WTC11 (cell line): ENCODE results near the gene SHISA6. TPM values are rescaled to one million over a fixed set of nuclear protein-coding genes. Genes with fewer than 3 reads are reported as not detected.

Experiments used
- ATAC-seq: fragments of 200-7000 bp; cut with Tn5 transposase; 2 replicates; pipeline ENCODE4 v1.10.0; 2021; ENCODE audit warnings: mild to moderate bottlenecking, moderate library complexity
- CTCF ChIA-PET: fragments of 300-600 bp; sonication (Branson Sonifier 250); formaldehyde crosslinking; loops from one replicate; lab custom pipeline; 2021; ENCODE audit warnings: antibody characterized with exemption; lab: Charles Lee
- POLR2A ChIA-PET: fragments of 350-600 bp; sonication (Branson Sonifier 250); formaldehyde crosslinking; loops from one replicate; lab custom pipeline; 2021; ENCODE audit warnings: antibody characterized with exemption; lab: Charles Lee
- DNase-seq: peaks from one replicate; pipeline ENCODE4 v3.0.0; 2021; ENCODE audit warnings: low spot score
- H3K27ac Mint-ChIP-seq: 2 replicates; pipeline ENCODE4 v1.8.0; 2021; ENCODE audit warnings: mixed read lengths
- H3K27me3 Mint-ChIP-seq: 2 replicates; pipeline ENCODE4 v1.8.0; 2021; ENCODE audit warnings: low read depth, mild to moderate bottlenecking, moderate library complexity, mixed read lengths
- H3K36me3 Mint-ChIP-seq: 2 replicates; pipeline ENCODE4 v1.8.0; 2021; ENCODE audit warnings: mixed read lengths
- H3K4me1 Mint-ChIP-seq: 2 replicates; pipeline ENCODE4 v1.8.0; 2022; ENCODE audit warnings: mixed read lengths
- H3K4me3 Mint-ChIP-seq: 2 replicates; pipeline ENCODE4 v1.8.0; 2021; ENCODE audit warnings: mild to moderate bottlenecking, moderate library complexity, mixed read lengths
- H3K9me3 Mint-ChIP-seq: 2 replicates; pipeline ENCODE4 v1.8.0; 2021; ENCODE audit warnings: mixed read lengths
- AFF4 ChIP-seq: sonication (generic); formaldehyde crosslinking; IDR thresholded peaks from 2 replicates; pipeline ENCODE4 v1.8.1; 2023; ENCODE audit warnings: mild to moderate bottlenecking, missing genetic modification reagents, borderline replicate concordance
- ARID4B ChIP-seq: sonication (generic); formaldehyde crosslinking; IDR thresholded peaks from 2 replicates; pipeline ENCODE4 v1.8.0; 2023; ENCODE audit warnings: missing genetic modification reagents, mild to moderate bottlenecking, borderline replicate concordance
- CREB1 ChIP-seq: sonication (generic); formaldehyde crosslinking; IDR thresholded peaks from 2 replicates; pipeline ENCODE4 v1.8.0; 2023; ENCODE audit warnings: mild to moderate bottlenecking, missing genetic modification reagents
- ELF4 ChIP-seq: sonication (generic); formaldehyde crosslinking; IDR thresholded peaks from 2 replicates; pipeline ENCODE4 v1.8.1; 2022; ENCODE audit warnings: low read depth, mild to moderate bottlenecking, moderate library complexity, missing genetic modification reagents
- ESRRA ChIP-seq: sonication (generic); formaldehyde crosslinking; IDR thresholded peaks from 2 replicates; pipeline ENCODE4 v1.8.1; 2022; ENCODE audit warnings: mild to moderate bottlenecking, missing genetic modification reagents, borderline replicate concordance
- FOXP1 ChIP-seq: sonication (generic); formaldehyde crosslinking; IDR thresholded peaks from 2 replicates; pipeline ENCODE4 v1.8.0; 2022; ENCODE audit warnings: missing genetic modification reagents, mild to moderate bottlenecking, moderate library complexity, borderline replicate concordance
- NR3C1 ChIP-seq: sonication (generic); formaldehyde crosslinking; conservative IDR thresholded peaks from 2 replicates; pipeline ENCODE4 v1.8.1; 2023; ENCODE audit warnings: low read depth, mild to moderate bottlenecking, missing genetic modification reagents
- SMAD4 ChIP-seq: sonication (generic); formaldehyde crosslinking; IDR thresholded peaks from 2 replicates; pipeline ENCODE4 v1.8.0; 2022; ENCODE audit warnings: mild to moderate bottlenecking, missing genetic modification reagents
- SP1 ChIP-seq: sonication (generic); formaldehyde crosslinking; conservative IDR thresholded peaks from 2 replicates; pipeline ENCODE4 v1.8.1; 2022; ENCODE audit warnings: missing genetic modification reagents
- TCF7 ChIP-seq: sonication (generic); formaldehyde crosslinking; IDR thresholded peaks from 2 replicates; pipeline ENCODE4 v1.8.0; 2022; ENCODE audit warnings: mild to moderate bottlenecking, low read depth, missing genetic modification reagents, moderate library complexity
- TEAD4 ChIP-seq: sonication (generic); formaldehyde crosslinking; IDR thresholded peaks from 2 replicates; pipeline ENCODE4 v1.8.0; 2022; ENCODE audit warnings: mild to moderate bottlenecking, missing genetic modification reagents
- USF1 ChIP-seq: sonication (generic); formaldehyde crosslinking; IDR thresholded peaks from 2 replicates; pipeline ENCODE4 v1.8.0; 2022; ENCODE audit warnings: mild to moderate bottlenecking, missing genetic modification reagents
- ZBTB21 ChIP-seq: sonication (generic); formaldehyde crosslinking; IDR thresholded peaks from 2 replicates; pipeline ENCODE4 v1.8.1; 2023; ENCODE audit warnings: mild to moderate bottlenecking, missing genetic modification reagents, borderline replicate concordance
- ZNF121 ChIP-seq: sonication (generic); formaldehyde crosslinking; IDR thresholded peaks from 2 replicates; pipeline ENCODE4 v1.8.0; 2023; ENCODE audit warnings: missing genetic modification reagents
- ZNF219 ChIP-seq: sonication (generic); formaldehyde crosslinking; IDR thresholded peaks from 2 replicates; pipeline ENCODE4 v1.8.0; 2023; ENCODE audit warnings: missing genetic modification reagents, mild to moderate bottlenecking, borderline replicate concordance
- ZNF512 ChIP-seq: sonication (generic); formaldehyde crosslinking; IDR thresholded peaks from 2 replicates; pipeline ENCODE4 v1.8.1; 2022; ENCODE audit warnings: missing genetic modification reagents, borderline replicate concordance
- total RNA-seq: library from RNA; stranded (reverse); gene quantifications from 3 replicates; pipeline ENCODE4 v1.2.3, GENCODE V29; 2021
- TF ChIP-seq, protein P1 (sequence below): sonication (generic); formaldehyde crosslinking; conservative IDR thresholded peaks from 2 replicates; pipeline ENCODE4 v1.8.1; 2023; ENCODE audit warnings: mild to moderate bottlenecking, low read depth, missing genetic modification reagents, moderate library complexity
- TF ChIP-seq, protein P2 (sequence below): sonication (generic); formaldehyde crosslinking; IDR thresholded peaks from 2 replicates; pipeline ENCODE4 v1.8.0; 2023; ENCODE audit warnings: mild to moderate bottlenecking, missing genetic modification reagents

The SHISA6 gene
- total RNA-seq, 1 experiment from 2014 or later, result 1.1 TPM

DNA sequence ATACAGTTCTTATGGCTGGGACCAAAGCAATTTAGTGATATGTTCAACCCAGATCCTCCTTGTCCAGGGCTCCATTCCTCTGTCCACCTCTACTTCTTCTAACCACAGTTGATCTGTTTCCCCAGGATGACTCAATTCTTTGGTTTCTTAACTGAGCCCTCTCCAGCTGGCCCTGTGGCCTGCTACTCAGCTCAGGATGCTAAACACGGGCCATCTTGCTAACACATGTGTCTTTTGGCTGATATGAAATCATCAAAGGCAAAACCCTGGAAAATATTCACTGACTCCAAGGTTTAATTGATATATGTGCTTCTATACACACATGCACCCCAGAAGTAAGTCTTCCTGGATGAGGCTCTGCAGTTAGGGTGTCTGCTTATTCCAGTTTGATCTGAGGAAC is 43.8 kb downstream of the SHISA6 start:
- no peak for DNase-seq
- peaks cover 64% of the 10 kb centered on the region for H3K36me3 Mint-ChIP-seq
- no peak overlapping the region for H3K27ac Mint-ChIP-seq
- no peak overlapping the region for H3K4me3 Mint-ChIP-seq
- ATAC-seq, result no peak
- CTCF ChIA-PET, result no interaction called here
- POLR2A ChIA-PET, result no interaction called here
- peaks cover 3% of the 10 kb centered on the region; the same call in 1 of the 2 replicates for H3K27me3 Mint-ChIP-seq
- TF ChIP-seq ZNF121 (no peak), ESRRA (CRISPR knock-in tag) (no peak), USF1 (CRISPR knock-in tag) (no peak), ARID4B (CRISPR knock-in tag) (no peak), TCF7 (no peak), NR3C1 (CRISPR knock-in tag) (no peak), CREB1 (CRISPR knock-in tag) (no peak), ZNF219 (no peak), TEAD4 (no peak), ELF4 (CRISPR knock-in tag) (no peak)
- H3K9me3 Mint-ChIP-seq, result peaks cover 83% of the 10 kb centered on the region
- H3K4me1 Mint-ChIP-seq, result peaks cover 6% of the 10 kb centered on the region

GRCh38 chr17:11285946-11286345 is 44.9 kb downstream of the SHISA6 start:
- Mint-ChIP-seq H3K9me3 (peaks cover 76% of the 10 kb centered on the region), H3K27ac (no peak overlapping the region), H3K36me3 (peaks cover 57% of the 10 kb centered on the region), H3K4me3 (no peak overlapping the region), H3K4me1 (peaks cover 6% of the 10 kb centered on the region), H3K27me3 (no peaks in the 10 kb centered on the region; the same call in 1 of the 2 replicates)
- no peak for ATAC-seq
- ChIA-PET POLR2A (no interaction called here), CTCF (no interaction called here)
- no peak for DNase-seq
- TF ChIP-seq, protein P1, sequence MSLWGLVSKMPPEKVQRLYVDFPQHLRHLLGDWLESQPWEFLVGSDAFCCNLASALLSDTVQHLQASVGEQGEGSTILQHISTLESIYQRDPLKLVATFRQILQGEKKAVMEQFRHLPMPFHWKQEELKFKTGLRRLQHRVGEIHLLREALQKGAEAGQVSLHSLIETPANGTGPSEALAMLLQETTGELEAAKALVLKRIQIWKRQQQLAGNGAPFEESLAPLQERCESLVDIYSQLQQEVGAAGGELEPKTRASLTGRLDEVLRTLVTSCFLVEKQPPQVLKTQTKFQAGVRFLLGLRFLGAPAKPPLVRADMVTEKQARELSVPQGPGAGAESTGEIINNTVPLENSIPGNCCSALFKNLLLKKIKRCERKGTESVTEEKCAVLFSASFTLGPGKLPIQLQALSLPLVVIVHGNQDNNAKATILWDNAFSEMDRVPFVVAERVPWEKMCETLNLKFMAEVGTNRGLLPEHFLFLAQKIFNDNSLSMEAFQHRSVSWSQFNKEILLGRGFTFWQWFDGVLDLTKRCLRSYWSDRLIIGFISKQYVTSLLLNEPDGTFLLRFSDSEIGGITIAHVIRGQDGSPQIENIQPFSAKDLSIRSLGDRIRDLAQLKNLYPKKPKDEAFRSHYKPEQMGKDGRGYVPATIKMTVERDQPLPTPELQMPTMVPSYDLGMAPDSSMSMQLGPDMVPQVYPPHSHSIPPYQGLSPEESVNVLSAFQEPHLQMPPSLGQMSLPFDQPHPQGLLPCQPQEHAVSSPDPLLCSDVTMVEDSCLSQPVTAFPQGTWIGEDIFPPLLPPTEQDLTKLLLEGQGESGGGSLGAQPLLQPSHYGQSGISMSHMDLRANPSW (CRISPR knock-in tag), result no peak
- TF ChIP-seq USF1 (CRISPR knock-in tag) (no peak), ZNF512 (CRISPR knock-in tag) (no peak), SMAD4 (no peak), SP1 (CRISPR knock-in tag) (no peak), ZBTB21 (CRISPR knock-in tag) (no peak), AFF4 (CRISPR knock-in tag) (no peak), ESRRA (CRISPR knock-in tag) (no peak), FOXP1 (CRISPR knock-in tag) (no peak)
- TF ChIP-seq, protein P2, sequence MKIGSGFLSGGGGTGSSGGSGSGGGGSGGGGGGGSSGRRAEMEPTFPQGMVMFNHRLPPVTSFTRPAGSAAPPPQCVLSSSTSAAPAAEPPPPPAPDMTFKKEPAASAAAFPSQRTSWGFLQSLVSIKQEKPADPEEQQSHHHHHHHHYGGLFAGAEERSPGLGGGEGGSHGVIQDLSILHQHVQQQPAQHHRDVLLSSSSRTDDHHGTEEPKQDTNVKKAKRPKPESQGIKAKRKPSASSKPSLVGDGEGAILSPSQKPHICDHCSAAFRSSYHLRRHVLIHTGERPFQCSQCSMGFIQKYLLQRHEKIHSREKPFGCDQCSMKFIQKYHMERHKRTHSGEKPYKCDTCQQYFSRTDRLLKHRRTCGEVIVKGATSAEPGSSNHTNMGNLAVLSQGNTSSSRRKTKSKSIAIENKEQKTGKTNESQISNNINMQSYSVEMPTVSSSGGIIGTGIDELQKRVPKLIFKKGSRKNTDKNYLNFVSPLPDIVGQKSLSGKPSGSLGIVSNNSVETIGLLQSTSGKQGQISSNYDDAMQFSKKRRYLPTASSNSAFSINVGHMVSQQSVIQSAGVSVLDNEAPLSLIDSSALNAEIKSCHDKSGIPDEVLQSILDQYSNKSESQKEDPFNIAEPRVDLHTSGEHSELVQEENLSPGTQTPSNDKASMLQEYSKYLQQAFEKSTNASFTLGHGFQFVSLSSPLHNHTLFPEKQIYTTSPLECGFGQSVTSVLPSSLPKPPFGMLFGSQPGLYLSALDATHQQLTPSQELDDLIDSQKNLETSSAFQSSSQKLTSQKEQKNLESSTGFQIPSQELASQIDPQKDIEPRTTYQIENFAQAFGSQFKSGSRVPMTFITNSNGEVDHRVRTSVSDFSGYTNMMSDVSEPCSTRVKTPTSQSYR (CRISPR knock-in tag), result no peak
